Measurements from ENCODE around the gene DCHS1. TPM values are rescaled to one million over a fixed set of nuclear protein-coding genes. Genes with fewer than 3 reads are reported as not detected.

DCHS1 gene
- total and polyA plus RNA-seq, 2 of the 13 experiments (the other 11 are each of a cell fraction or from before 2014, with no cell fraction given): under 0.01 to 0.03 TPM

- TF ChIP-seq ZNF790 (CRISPR knock-in tag; IDR thresholded peaks at IDR 0.05; ENCODE audit: borderline replicate concordance): no peak
- TF ChIP-seq HNF4A (CRISPR knock-in tag; IDR thresholded peaks at IDR 0.05): no peak
- no peak for TF ChIP-seq NFE2L2 (IDR thresholded peaks at IDR 0.05; ENCODE audit: low read length)
Observed at GRCh38 chr11:6611963-6612212, 43.7 kb downstream of the DCHS1 start (continued).

DNA sequence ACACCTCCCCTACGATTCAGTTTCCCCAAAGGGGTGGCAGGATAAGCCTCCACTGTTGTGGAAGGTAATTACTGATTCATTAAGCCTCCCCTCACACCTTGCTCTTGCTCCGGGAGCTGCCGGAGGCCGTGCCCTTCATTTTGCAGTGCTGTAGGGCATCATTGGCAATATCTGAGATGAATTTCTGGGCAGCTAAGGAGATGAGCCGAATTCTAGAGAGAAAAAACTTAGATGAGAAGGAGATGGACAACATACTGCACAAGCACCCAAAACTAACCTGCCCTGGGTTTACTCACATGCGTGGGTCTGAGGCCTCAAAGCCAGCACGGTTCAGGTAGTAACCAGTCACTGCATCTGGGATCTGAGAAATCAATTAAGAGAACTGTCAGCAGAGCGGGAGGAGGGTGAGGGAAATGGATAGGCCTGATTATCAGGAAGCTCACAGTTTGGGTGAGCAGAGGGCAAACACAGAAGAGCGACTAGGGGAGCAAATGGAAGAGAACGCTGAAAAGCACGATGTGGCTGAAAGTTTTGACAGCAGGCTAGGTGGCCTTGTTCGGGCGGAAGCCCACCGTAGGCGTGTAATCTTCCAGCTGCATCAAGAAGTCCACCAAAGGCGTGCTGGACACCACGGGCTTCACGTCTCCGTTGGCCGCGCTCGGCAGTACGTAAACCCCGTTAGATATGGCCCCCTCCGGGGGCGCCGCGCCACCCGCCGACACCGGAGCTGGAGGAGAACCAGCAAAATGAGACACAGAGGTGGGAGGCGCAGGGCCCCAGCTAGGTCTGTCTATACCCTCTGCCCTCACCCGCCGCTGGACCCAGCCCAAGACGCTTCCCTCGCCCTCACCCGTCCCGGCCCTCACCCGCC lies 44.3 kb downstream of the DCHS1 start:
- Histone ChIP-seq H3K36me3 (replicated peaks in 1 of 2; ENCODE audit: control insufficient read depth in 1 of 2, insufficient read depth in 2 of 2, low read length in 2 of 2) (peaks cover 24 to 52% of the 10 kb centered on the region in 2 experiments), H3K4me3 (replicated peaks in 1 of 3; ENCODE audit: insufficient read depth in 1 of 3, low read depth in 2 of 3, low read length in 3 of 3) (peak overlapping the region; percentile 81 to 93 (median 86)), H4K20me1 (ENCODE audit: insufficient read depth, low read length) (no peaks in the 10 kb centered on the region), H2AFZ (ENCODE audit: low read length) (no peak overlapping the region), H3K9me3 (ENCODE audit: low read length) (no peaks in the 10 kb centered on the region), H3K4me2 (ENCODE audit: low read depth, low read length) (peak overlapping the region; percentile 96), H3K27me3 (ENCODE audit: control insufficient read depth in 1 of 2, insufficient read depth in 2 of 2, low read length in 2 of 2) (no peaks in the 10 kb centered on the region), H3K4me1 (ENCODE audit: insufficient read depth, low read length) (peaks cover 44% of the 10 kb centered on the region), H3K9ac (ENCODE audit: insufficient read depth, low read depth, low read length) (peak overlapping the region; percentile 96), H3K27ac (ENCODE audit: extremely low read length, insufficient read depth, low read length) (peak overlapping the region; percentile 62), H3K79me2 (ENCODE audit: insufficient read depth, low read length) (peaks cover 16% of the 10 kb centered on the region)
- peak; percentile 4 for ATAC-seq
- no TSS peak for BruUV-seq (replicated peaks)
- 52% methylated on average over 10 of the region's 39 CpGs for WGBS (ENCODE audit: low lambda C conversion rate)
- DNase-seq (ENCODE audit: low spot score): no peak
- intact Hi-C loops (cut with micrococcal nuclease; ENCODE audit: unreplicated experiment): loop anchor here (5.0 kb wide), 1 partner anchor 129 kb away; the partner anchor contains the start of genes ARFIP2 and TIMM10B
- POLR2A ChIA-PET: interaction anchor here (0.6 to 3.1 kb wide), 9 partner anchors 7 to 221 kb away, joined by 3 to 24 read pairs (median 4); partner anchors contain the start of genes ARFIP2, ILK, MRPL17 and RRP8
- in situ Hi-C loops (cut with HindIII; ENCODE audit: extremely low pct_ligation_motif_present, low pct_unique_long_range_greater_than_20kb): no loop called here
- no peak for FAIRE-seq
- CTCF ChIA-PET (ENCODE audit: low intra/inter-chr PET ratio, low total read pairs): no interaction called here
- TF ChIP-seq ZNF746 (CRISPR knock-in tag; IDR thresholded peaks at IDR 0.05): no peak
- TF ChIP-seq KDM2A (CRISPR knock-in tag; IDR thresholded peaks at IDR 0.05; ENCODE audit: borderline replicate concordance, low read depth): peak; percentile 19
- TF ChIP-seq HES4 (CRISPR knock-in tag; IDR thresholded peaks at IDR 0.05; ENCODE audit: borderline replicate concordance): peak; percentile 47; the same call in 1 of the 2 replicates
- TF ChIP-seq ZNF143 (CRISPR knock-in tag; IDR thresholded peaks at IDR 0.05): no peak
- TF ChIP-seq ARHGAP35 (CRISPR knock-in tag; IDR thresholded peaks at IDR 0.05; ENCODE audit: borderline replicate concordance): no peak
- peak; percentile 71 for TF ChIP-seq AGO1 (IDR thresholded peaks at IDR 0.05; ENCODE audit: low read depth, low read length, poor library complexity, severe bottlenecking)
- no peak for TF ChIP-seq ZNF496 (CRISPR knock-in tag; IDR thresholded peaks at IDR 0.05; ENCODE audit: insufficient replicate concordance)
- no peak; the same call in 1 of the 2 replicates for TF ChIP-seq KDM5A (IDR thresholded peaks at IDR 0.05; ENCODE audit: borderline replicate concordance, low read length)
- TF ChIP-seq ZNF546 (CRISPR knock-in tag; conservative IDR thresholded peaks at IDR 0.05): 0 out of 2 replicates have a peak, but pooled peaks have one; percentile 3
- TF ChIP-seq ARNTL (CRISPR knock-in tag; IDR thresholded peaks at IDR 0.05): no peak
- TF ChIP-seq MED8 (CRISPR knock-in tag; IDR thresholded peaks at IDR 0.05; ENCODE audit: insufficient replicate concordance): no peak
- no peak for TF ChIP-seq KMT2A (CRISPR knock-in tag; IDR thresholded peaks at IDR 0.05)
- TF ChIP-seq ZFAT (CRISPR knock-in tag; conservative IDR thresholded peaks at IDR 0.05): no peak
- TF ChIP-seq, protein P1, sequence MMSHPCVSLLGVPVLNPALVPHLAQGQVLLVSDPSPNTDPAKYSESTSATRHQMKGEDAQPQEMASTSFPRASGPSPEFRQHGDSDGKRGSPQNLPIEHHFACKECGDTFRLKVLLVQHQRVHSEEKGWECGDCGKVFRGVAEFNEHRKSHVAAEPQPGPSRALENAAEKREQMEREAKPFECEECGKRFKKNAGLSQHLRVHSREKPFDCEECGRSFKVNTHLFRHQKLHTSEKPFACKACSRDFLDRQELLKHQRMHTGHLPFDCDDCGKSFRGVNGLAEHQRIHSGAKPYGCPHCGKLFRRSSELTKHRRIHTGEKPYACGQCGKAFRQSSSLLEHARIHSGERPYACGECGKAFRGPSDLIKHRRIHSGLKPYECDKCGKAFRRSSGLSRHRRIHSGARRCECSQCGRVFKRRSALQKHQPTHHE (CRISPR knock-in tag; IDR thresholded peaks at IDR 0.05; ENCODE audit: borderline replicate concordance): 0 out of 2 replicates have a peak, but pooled peaks have one; percentile 3
- TF ChIP-seq ZNF17 (CRISPR knock-in tag; IDR thresholded peaks at IDR 0.05): 0 out of 2 replicates have a peak, but pooled peaks have one; percentile 11
- no peak for TF ChIP-seq ZNF160 (CRISPR knock-in tag; IDR thresholded peaks at IDR 0.05)
- no peak for TF ChIP-seq FOXP1 (IDR thresholded peaks at IDR 0.05)
- TF ChIP-seq FOXP1 (CRISPR knock-in tag; IDR thresholded peaks at IDR 0.05): no peak
- TF ChIP-seq SP140L (CRISPR knock-in tag; IDR thresholded peaks at IDR 0.05; ENCODE audit: borderline replicate concordance): no peak
- no peak for TF ChIP-seq ZNF776 (CRISPR knock-in tag; IDR thresholded peaks at IDR 0.05)
- no peak for TF ChIP-seq MXI1 (IDR thresholded peaks at IDR 0.05; ENCODE audit: borderline replicate concordance, low read depth, low read length)
